HCT116 (cell line): ENCODE measurements around the gene KIRREL3. TPM values are rescaled to one million over a fixed set of nuclear protein-coding genes. Genes with fewer than 3 reads are reported as not detected.

Experiments
- ATAC-seq: fragments of 200-7000 bp; cut with Tn5 transposase; 2 replicates; pipeline ENCODE4 v1.9.1; 2020; ENCODE audit warnings: mild to moderate bottlenecking, moderate library complexity
- BruUV-seq: library from RNA; stranded (reverse); fragments of 400-500 nt; replicated peaks from 2 replicates; lab custom pipeline; 2021; lab: Mats Ljungman, UMichigan
- CTCF ChIA-PET: fragments of 300-600 bp; sonication (Branson Sonifier 250); formaldehyde crosslinking; loops from one replicate; lab custom pipeline; 2021; ENCODE audit warnings: antibody characterized with exemption; lab: Charles Lee
- POLR2A ChIA-PET: fragments of 300-600, 350-600 bp; sonication (Branson Sonifier 250); formaldehyde crosslinking; loops from one replicate; lab custom pipeline; 2021; ENCODE audit warnings: antibody characterized with exemption; lab: Charles Lee
- RAD21 ChIA-PET, 2 experiments: fragments of 300-600 bp; sonication (Branson Sonifier 250); formaldehyde crosslinking; loops; one replicate each; lab custom pipeline; 2023; ENCODE audit warnings: low total read pairs in 2 of 2; ENCODE audit not compliant: uncharacterized antibody in 2 of 2, unreplicated experiment in 2 of 2, low non-redundant PET in 1 of 2; lab: Charles Lee
- DNase-seq: peaks from one replicate; pipeline ENCODE4 v3.0.0-alpha.2; 2010; ENCODE audit warnings: low read depth, low spot score
- H2AFZ ChIP-seq: fragments of 200-600 bp; shearing (Covaris generic), sonication (generic); 2 replicates; pipeline ENCODE4 v1.6.1; 2017; ENCODE audit warnings: low read depth, mixed run types, mixed read lengths, antibody characterized with exemption, low read length; ENCODE audit not compliant: poor library complexity, severe bottlenecking
- H3K27ac ChIP-seq: 2 replicates; pipeline ENCODE4 v1.5.1; 2012; ENCODE audit warnings: low read depth, low read length
- H3K27me3 ChIP-seq: fragments of 200-600 bp; sonication (generic); 2 replicates; pipeline ENCODE4 v1.6.1; 2016; ENCODE audit warnings: mixed run types, low read length, mixed read lengths; ENCODE audit not compliant: insufficient read depth
- H3K36me3 ChIP-seq, 2 experiments: fragments of 200-500 bp in 1 of 2; fragments of 200-600 bp in 1 of 2; sonication (Bioruptor generic) in 1 of 2; sonication (generic) in 1 of 2; 2 replicates each; pipeline versions ENCODE4 v1.5.1 to v1.6.1; 2014 to 2016; ENCODE audit warnings: low read length in 2 of 2, inconsistent platforms in 1 of 2, mixed read lengths in 1 of 2, mixed run types in 1 of 2; ENCODE audit not compliant: insufficient read depth in 2 of 2, control insufficient read depth in 1 of 2
- H3K4me1 ChIP-seq, 2 experiments: fragments of 200-600 bp in 1 of 2; sonication (generic) in 1 of 2; 2 replicates each; pipeline versions ENCODE4 v1.5.1 to v1.6.1; 2012 to 2017; ENCODE audit warnings: low read length in 2 of 2, inconsistent platforms in 1 of 2, mild to moderate bottlenecking in 1 of 2, mixed read lengths in 1 of 2, mixed run types in 1 of 2, moderate library complexity in 1 of 2; ENCODE audit not compliant: insufficient read depth in 2 of 2, control insufficient read depth in 1 of 2
- H3K4me2 ChIP-seq: fragments of 200-600 bp; sonication (generic); 2 replicates; pipeline ENCODE4 v1.6.1; 2017; ENCODE audit warnings: mixed run types, low read length, mixed read lengths
- H3K4me3 ChIP-seq, 2 experiments: fragments of 200-600 bp in 1 of 2; sonication (generic) in 1 of 2; replicated peaks in 1 of 2; 2 replicates each; pipeline ENCODE4 v1.5.1; 2011 to 2016; ENCODE audit warnings: low read length in 2 of 2, control low read depth in 1 of 2, low read depth in 1 of 2, mild to moderate bottlenecking in 1 of 2, mixed read lengths in 1 of 2, mixed run types in 1 of 2
- H3K79me2 ChIP-seq: fragments of 200-600 bp; sonication (generic); 2 replicates; pipeline ENCODE4 v1.6.1; 2017; ENCODE audit warnings: mild to moderate bottlenecking, mixed run types, low read length, moderate library complexity, mixed read lengths; ENCODE audit not compliant: insufficient read depth
- H3K9ac ChIP-seq: fragments of 200-600 bp; sonication (generic); 2 replicates; pipeline ENCODE4 v1.6.1; 2016; ENCODE audit warnings: low read length, mixed read lengths
- H3K9me2 ChIP-seq: fragments of 200-600 bp; sonication (generic), shearing (Covaris generic); 2 replicates; pipeline ENCODE4 v1.6.1; 2017; ENCODE audit warnings: mixed run types, mild to moderate bottlenecking, moderate library complexity; ENCODE audit not compliant: insufficient read depth
- H3K9me3 ChIP-seq, 2 experiments: fragments of 200-500 bp in 1 of 2; fragments of 200-600 bp in 1 of 2; sonication (Bioruptor generic) in 1 of 2; sonication (generic) in 1 of 2; 2 replicates each; pipeline ENCODE4 v1.6.1; 2014 to 2017; ENCODE audit warnings: low read length in 2 of 2, mixed read lengths in 2 of 2, inconsistent platforms in 1 of 2, low read depth in 1 of 2, mild to moderate bottlenecking in 1 of 2, mixed run types in 1 of 2, moderate library complexity in 1 of 2; ENCODE audit not compliant: control insufficient read depth in 1 of 2, insufficient read depth in 1 of 2
- H4K20me1 ChIP-seq: fragments of 200-600 bp; sonication (generic), shearing (Covaris generic); 2 replicates; pipeline ENCODE4 v1.6.1; 2017; ENCODE audit warnings: mixed run types, mild to moderate bottlenecking, moderate library complexity; ENCODE audit not compliant: insufficient read depth
- CBX3 ChIP-seq: IDR thresholded peaks from 2 replicates; pipeline ENCODE4 v1.6.1; 2012; ENCODE audit warnings: low read depth
- EGR1 ChIP-seq: IDR thresholded peaks from 2 replicates; pipeline ENCODE4 v1.6.1; 2012; ENCODE audit warnings: low read depth
- ELF1 ChIP-seq: IDR thresholded peaks from 2 replicates; pipeline ENCODE4 v1.6.1; 2012; ENCODE audit warnings: low read depth, borderline replicate concordance
- EZH2phosphoT487 ChIP-seq: fragments of 200-600 bp; IDR thresholded peaks from 2 replicates; pipeline ENCODE4 v1.6.1; 2018; ENCODE audit warnings: antibody characterized with exemption, borderline replicate concordance
- JUND ChIP-seq: IDR thresholded peaks from 2 replicates; pipeline ENCODE4 v1.6.1; 2012
- MAX ChIP-seq: IDR thresholded peaks from 2 replicates; pipeline ENCODE4 v1.6.1; 2012
- POLR2A ChIP-seq: IDR thresholded peaks from 2 replicates; pipeline ENCODE4 v1.7.0; 2011; ENCODE audit warnings: borderline replicate concordance; ENCODE audit not compliant: insufficient read depth, insufficient read length; ENCODE audit errors: extremely low read depth
- POLR2AphosphoS5 ChIP-seq: IDR thresholded peaks from 2 replicates; pipeline ENCODE4 v1.6.1; 2011; ENCODE audit warnings: mild to moderate bottlenecking, low read depth, low read length, moderate library complexity
- SIN3A ChIP-seq: IDR thresholded peaks from 2 replicates; pipeline ENCODE4 v1.6.1; 2012; ENCODE audit warnings: low read depth
- TCF7L2 ChIP-seq: IDR thresholded peaks from 2 replicates; pipeline ENCODE4 v1.7.0; 2011; ENCODE audit warnings: borderline replicate concordance, inconsistent platforms; ENCODE audit not compliant: insufficient read depth, insufficient read length; ENCODE audit errors: extremely low read depth
- ZFX ChIP-seq: fragments of 450-650 bp; IDR thresholded peaks from 2 replicates; pipeline ENCODE4 v1.6.1; 2017
- intact Hi-C: fragments of 100-400 bp; cut with micrococcal nuclease; formaldehyde crosslinking; loops from 2 replicates; pipeline ENCODE4 v1.10.0; 2022
- total RNA-seq: library from RNA; stranded (reverse); gene quantifications from one replicate; pipeline ENCODE4 v1.2.1, GENCODE V29; 2021; ENCODE audit not compliant: unreplicated experiment
- TF ChIP-seq, protein P1 (sequence below): IDR thresholded peaks from 2 replicates; pipeline ENCODE4 v1.6.1; 2012; ENCODE audit warnings: low read depth
- TF ChIP-seq, protein P2 (sequence below): IDR thresholded peaks from 2 replicates; pipeline ENCODE4 v1.6.1; 2011; ENCODE audit warnings: mild to moderate bottlenecking, low read length, moderate library complexity; ENCODE audit not compliant: insufficient replicate concordance; ENCODE audit errors: extremely low read depth

Gene KIRREL3
- total RNA-seq, 1 experiment from 2014 or later, result not detected

DNA sequence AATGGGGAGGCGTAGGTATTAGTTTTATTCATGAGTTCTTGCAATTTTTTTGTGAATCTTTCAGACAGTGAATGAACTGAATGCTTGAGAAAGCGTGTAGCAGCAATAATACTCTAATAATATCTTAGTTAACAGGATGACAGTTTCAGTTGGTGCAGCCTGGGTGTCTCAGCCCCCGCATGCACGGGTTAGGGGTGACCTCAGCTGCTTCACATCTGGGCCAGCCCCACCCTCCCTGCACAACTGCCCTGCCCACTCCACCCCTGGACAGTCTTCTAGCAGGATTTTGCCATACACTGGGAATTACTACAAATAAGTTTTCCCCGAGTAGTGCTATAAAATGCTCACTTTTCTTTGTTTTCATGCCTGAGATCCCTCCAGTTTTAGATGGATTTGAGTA is 561.9 kb downstream of the KIRREL3 start:
- ChIA-PET POLR2A (no interaction called here), RAD21 (no interaction called here), CTCF (no interaction called here)
- Histone ChIP-seq H3K27me3 (peaks cover 7% of the 10 kb centered on the region; the same call in 1 of the 2 replicates), H3K9me2 (no peaks in the 10 kb centered on the region), H3K4me2 (no peak overlapping the region), H3K79me2 (no peaks in the 10 kb centered on the region), H3K4me1 (peaks cover 0 to 5% of the 10 kb centered on the region in 2 experiments; a peak in 1 of 4 replicates), H3K27ac (no peak overlapping the region), H2AFZ (no peak overlapping the region), H3K4me3 (no peak overlapping the region), H3K36me3 (no peaks in the 10 kb centered on the region), H3K9me3 (no peaks in the 10 kb centered on the region), H3K9ac (no peak overlapping the region), H4K20me1 (no peaks in the 10 kb centered on the region)
- ATAC-seq (no peak), DNase-seq (no peak)
- intact Hi-C loops, result no loop called here
- TF ChIP-seq POLR2A (no peak), POLR2AphosphoS5 (no peak), SIN3A (no peak), EZH2phosphoT487 (no peak), ELF1 (no peak)
- TF ChIP-seq, protein P1, sequence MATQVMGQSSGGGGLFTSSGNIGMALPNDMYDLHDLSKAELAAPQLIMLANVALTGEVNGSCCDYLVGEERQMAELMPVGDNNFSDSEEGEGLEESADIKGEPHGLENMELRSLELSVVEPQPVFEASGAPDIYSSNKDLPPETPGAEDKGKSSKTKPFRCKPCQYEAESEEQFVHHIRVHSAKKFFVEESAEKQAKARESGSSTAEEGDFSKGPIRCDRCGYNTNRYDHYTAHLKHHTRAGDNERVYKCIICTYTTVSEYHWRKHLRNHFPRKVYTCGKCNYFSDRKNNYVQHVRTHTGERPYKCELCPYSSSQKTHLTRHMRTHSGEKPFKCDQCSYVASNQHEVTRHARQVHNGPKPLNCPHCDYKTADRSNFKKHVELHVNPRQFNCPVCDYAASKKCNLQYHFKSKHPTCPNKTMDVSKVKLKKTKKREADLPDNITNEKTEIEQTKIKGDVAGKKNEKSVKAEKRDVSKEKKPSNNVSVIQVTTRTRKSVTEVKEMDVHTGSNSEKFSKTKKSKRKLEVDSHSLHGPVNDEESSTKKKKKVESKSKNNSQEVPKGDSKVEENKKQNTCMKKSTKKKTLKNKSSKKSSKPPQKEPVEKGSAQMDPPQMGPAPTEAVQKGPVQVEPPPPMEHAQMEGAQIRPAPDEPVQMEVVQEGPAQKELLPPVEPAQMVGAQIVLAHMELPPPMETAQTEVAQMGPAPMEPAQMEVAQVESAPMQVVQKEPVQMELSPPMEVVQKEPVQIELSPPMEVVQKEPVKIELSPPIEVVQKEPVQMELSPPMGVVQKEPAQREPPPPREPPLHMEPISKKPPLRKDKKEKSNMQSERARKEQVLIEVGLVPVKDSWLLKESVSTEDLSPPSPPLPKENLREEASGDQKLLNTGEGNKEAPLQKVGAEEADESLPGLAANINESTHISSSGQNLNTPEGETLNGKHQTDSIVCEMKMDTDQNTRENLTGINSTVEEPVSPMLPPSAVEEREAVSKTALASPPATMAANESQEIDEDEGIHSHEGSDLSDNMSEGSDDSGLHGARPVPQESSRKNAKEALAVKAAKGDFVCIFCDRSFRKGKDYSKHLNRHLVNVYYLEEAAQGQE, result no peak
- no TSS peak for BruUV-seq

- ChIA-PET CTCF (no interaction called here), RAD21 (no interaction called here), POLR2A (no interaction called here)
- Histone ChIP-seq H3K27me3 (peaks cover 7% of the 10 kb centered on the region; the same call in 1 of the 2 replicates), H3K9ac (no peak overlapping the region), H4K20me1 (no peaks in the 10 kb centered on the region), H3K4me3 (no peak overlapping the region), H2AFZ (no peak overlapping the region), H3K4me1 (peaks cover 0 to 5% of the 10 kb centered on the region in 2 experiments; a peak in 1 of 4 replicates), H3K79me2 (no peaks in the 10 kb centered on the region), H3K9me3 (no peaks in the 10 kb centered on the region), H3K36me3 (no peaks in the 10 kb centered on the region), H3K9me2 (no peaks in the 10 kb centered on the region), H3K4me2 (no peak overlapping the region), H3K27ac (no peak overlapping the region)
- TF ChIP-seq ZFX, result no peak
- no peak for TF ChIP-seq EGR1
- no peak for TF ChIP-seq MAX
- TF ChIP-seq POLR2AphosphoS5, result no peak
- TF ChIP-seq, protein P2, sequence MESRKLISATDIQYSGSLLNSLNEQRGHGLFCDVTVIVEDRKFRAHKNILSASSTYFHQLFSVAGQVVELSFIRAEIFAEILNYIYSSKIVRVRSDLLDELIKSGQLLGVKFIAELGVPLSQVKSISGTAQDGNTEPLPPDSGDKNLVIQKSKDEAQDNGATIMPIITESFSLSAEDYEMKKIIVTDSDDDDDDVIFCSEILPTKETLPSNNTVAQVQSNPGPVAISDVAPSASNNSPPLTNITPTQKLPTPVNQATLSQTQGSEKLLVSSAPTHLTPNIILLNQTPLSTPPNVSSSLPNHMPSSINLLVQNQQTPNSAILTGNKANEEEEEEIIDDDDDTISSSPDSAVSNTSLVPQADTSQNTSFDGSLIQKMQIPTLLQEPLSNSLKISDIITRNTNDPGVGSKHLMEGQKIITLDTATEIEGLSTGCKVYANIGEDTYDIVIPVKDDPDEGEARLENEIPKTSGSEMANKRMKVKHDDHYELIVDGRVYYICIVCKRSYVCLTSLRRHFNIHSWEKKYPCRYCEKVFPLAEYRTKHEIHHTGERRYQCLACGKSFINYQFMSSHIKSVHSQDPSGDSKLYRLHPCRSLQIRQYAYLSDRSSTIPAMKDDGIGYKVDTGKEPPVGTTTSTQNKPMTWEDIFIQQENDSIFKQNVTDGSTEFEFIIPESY, result no peak
- TF ChIP-seq TCF7L2, result no peak
- no peak for TF ChIP-seq JUND
- no peak for TF ChIP-seq CBX3
- intact Hi-C loops, result no loop called here
- no TSS peak for BruUV-seq
- DNase-seq (no peak), ATAC-seq (no peak)
Measured at GRCh38 chr11:126438272-126438671, 562.3 kb downstream of the KIRREL3 start.
